C4-2B (cell line): ENCODE data around the gene BAMBI.

Source experiments
- H3K27ac ChIP-seq: fragments of 450-650 bp; 2 replicates; pipeline ENCODE4 v1.5.1; 2017
- CTCF ChIP-seq: fragments of 450-650 bp; conservative IDR thresholded peaks from 2 replicates; pipeline ENCODE4 v1.5.1; 2017; ENCODE audit warnings: mild to moderate bottlenecking
- ZFX ChIP-seq: fragments of 450-650 bp; IDR thresholded peaks from 2 replicates; pipeline ENCODE4 v1.6.1; 2017

BAMBI gene

DNA sequence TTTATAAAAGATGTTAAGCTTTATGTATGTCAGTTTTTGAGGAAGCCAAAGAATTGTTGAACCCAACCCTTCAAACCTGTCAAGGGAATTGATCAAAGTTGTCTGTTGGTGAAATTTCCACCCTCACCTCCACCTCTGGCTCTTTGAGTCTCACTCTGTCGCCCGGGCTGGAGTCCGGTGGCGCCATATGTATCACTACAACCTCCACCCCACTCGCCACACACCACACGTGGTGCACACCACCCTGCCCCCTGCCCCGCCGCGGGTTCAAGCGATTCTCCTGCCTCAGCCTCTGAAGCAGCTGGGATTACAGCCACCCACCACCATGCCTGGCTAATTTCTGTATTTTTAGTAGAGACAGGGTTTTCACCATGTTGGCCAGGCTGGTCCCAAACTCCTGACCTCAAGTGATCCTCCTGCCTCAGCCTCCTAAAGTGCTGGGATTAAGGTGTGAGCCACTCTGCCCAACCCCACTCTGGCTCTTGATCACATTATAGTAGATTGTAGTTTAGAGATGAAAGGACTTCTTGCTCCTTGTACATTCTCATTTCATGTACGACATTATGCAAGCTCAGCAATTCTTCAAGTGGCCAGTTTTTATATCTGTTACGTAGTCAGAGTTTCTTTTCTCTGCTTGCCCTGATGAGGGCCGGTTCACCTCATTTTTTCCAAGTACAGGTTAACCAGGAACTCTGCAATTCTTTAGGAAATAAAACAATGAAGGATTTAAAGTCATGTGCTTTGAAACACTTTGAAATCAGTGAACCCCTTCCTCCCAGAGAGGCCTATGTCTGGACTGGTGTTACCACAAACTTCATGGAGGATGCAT lies 7.0 kb downstream of the BAMBI start:
- no peak for TF ChIP-seq ZFX
- no peak for TF ChIP-seq CTCF
- H3K27ac ChIP-seq, result peak overlapping the region; percentile 79

DNA sequence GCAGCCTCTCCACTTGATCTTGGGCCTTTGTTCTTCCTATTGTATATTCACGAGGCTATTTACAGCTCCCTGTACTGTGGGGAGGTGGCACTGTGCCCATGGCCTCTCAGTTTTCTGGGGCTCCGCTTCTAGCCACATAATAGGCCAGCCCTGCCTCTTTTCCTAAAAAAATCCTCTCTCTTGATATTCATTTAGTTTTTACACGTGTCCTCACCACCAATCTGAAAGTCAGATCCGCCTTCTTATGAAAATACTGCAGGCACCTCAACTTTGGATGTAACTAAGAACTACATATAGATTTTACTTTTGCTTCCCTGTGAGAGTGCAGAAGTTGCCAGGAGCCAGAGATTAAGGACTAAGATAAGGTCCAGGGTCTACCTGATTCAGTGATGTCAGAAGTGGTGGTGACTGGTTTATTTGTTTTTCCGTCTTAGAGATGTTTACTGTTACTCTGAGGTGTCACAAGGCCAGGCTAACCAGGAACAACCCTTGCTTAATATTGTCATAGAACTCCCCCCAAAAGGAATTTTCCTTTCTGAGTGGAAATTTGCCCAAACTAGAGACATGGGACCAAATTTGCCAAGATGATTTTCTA lies 7.8 kb downstream of the BAMBI start:
- TF ChIP-seq CTCF, result no peak
- no peak for TF ChIP-seq ZFX
- H3K27ac ChIP-seq, result peak overlapping the region; percentile 79; the same call in 1 of the 2 replicates

- H3K27ac ChIP-seq, result no peak overlapping the region
- TF ChIP-seq ZFX (no peak), CTCF (no peak)
These were observed 8.4 kb downstream of the BAMBI start for GRCh38 chr10:28685717-28686116.

DNA sequence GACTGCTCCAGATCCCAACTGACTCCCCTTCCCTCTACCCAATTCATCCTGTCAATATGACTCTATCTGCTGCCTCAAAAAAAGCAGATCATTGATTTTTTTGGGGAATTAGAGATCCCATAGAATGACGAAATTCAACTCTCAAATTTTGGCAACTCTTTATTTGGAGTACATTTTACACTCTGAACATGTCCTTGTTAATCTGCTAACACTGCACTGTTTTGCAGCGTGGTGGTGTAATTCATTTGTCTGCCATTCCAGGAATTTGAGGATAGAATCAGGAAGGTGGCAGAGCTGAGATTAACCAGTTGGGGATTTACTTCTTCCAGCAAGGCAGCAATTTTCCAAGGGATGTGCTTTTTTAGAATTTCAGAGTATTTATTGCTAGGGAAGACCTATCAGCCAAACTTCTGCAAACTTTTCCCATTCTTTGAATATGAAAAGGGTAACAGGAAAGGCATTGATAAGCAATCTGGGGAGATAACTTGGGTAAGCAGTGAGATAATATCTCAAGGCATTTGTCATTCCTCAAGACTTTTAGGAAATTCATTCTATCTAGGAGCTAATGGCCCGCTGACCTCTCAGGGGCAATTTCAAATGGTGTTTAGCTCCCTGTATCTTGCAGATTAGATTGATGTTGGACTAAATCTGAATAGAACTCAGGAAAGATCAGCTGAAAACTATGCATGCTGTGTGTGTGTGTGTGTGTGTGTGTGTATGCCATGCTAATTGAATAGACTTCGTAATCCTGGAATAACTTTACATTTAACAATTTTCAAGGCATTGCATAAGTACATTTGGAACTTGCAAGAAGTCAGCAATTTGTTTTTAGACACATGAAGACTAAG lies 9.7 kb downstream of the BAMBI start:
- TF ChIP-seq CTCF (no peak), ZFX (no peak)
- H3K27ac ChIP-seq, result no peak overlapping the region

GRCh38 chr10:28687683-28688001 lies 10.3 kb downstream of the BAMBI start:
- H3K27ac ChIP-seq, result no peak overlapping the region
- TF ChIP-seq ZFX (no peak), CTCF (no peak)

DNA sequence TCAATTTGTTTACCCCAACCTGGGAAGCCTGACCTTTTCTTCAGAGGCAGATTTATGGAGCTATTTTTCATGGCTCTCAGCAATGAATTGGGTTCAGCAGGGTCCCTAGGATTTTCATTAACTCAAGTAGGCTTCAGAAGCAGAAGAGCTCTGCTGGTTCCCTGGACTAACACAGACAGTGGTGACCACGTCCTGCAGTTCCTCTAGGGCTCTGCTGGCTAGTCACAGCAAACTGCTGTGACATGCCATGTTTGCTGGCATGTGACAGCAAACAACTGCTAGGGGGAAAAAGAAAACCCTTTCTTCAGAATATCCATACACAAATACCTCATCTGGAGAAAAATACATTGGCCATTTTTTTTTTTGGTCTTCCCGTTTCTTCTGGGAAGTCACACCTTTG lies 13.2 kb downstream of the BAMBI start:
- TF ChIP-seq ZFX (no peak), CTCF (no peak)
- H3K27ac ChIP-seq, result no peak overlapping the region
